Measurements from ENCODE around the gene PPP2R2B. TPM values are rescaled to one million over a fixed set of nuclear protein-coding genes. Genes with fewer than 3 reads are reported as not detected.

Gene PPP2R2B
- polyA plus RNA-seq, 3 donors = 0.08 TPM; not detected in 2

DNA sequence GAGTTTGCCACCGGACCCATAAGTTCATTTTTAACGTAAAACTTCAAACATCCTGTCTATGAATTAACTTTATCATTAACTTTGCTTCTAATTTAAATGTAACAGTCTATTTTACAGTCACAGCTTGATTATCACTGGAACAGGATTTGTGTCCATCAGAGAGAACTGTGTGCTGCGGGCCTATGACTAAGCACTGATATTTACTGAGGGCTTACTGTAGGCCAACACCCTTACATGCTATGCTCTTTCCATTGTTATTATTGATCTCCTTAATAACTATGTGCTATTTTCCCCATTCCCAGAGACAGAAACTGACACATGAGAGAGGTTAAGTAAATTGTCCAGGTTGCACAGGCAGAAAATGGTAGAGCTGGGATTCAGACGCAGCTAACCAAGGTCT lies 338.6 kb downstream of the PPP2R2B start:
- Histone ChIP-seq H3K79me2 (ENCODE audit: insufficient read depth, low read length) (no peaks in the 10 kb centered on the region), H3K4me3 (replicated peaks in 1 of 3; ENCODE audit: low read depth in 2 of 3, low read length in 3 of 3) (no peak overlapping the region), H4K20me1 (ENCODE audit: insufficient read depth, low read length) (no peaks in the 10 kb centered on the region), H3K36me3 (replicated peaks in 1 of 2; ENCODE audit: control insufficient read depth in 1 of 2, insufficient read depth in 2 of 2, low read length in 2 of 2) (no peaks in the 10 kb centered on the region), H3K9ac (ENCODE audit: insufficient read depth, low read length, poor library complexity, severe bottlenecking) (no peak overlapping the region), H3K9me3 (replicated peaks in 1 of 2; ENCODE audit: control insufficient read depth in 1 of 2, insufficient read depth in 1 of 2, low read length in 2 of 2) (no peaks in the 10 kb centered on the region), H3K4me2 (replicated peaks; ENCODE audit: extremely low read depth, low read length, poor library complexity, severe bottlenecking) (no peak overlapping the region), H3K27ac (ENCODE audit: low read depth in 1 of 2, low read length in 2 of 2) (no peak overlapping the region), H3K27me3 (ENCODE audit: control insufficient read depth in 2 of 2, insufficient read depth in 2 of 2, low read length in 2 of 2) (no peaks in the 10 kb centered on the region), H2AFZ (ENCODE audit: insufficient read depth, low read depth, low read length, poor library complexity, severe bottlenecking) (no peak overlapping the region), H3K4me1 (ENCODE audit: control insufficient read depth in 1 of 2, insufficient read depth in 2 of 2, low read length in 2 of 2) (no peaks in the 10 kb centered on the region)
- TF ChIP-seq, protein P1, sequence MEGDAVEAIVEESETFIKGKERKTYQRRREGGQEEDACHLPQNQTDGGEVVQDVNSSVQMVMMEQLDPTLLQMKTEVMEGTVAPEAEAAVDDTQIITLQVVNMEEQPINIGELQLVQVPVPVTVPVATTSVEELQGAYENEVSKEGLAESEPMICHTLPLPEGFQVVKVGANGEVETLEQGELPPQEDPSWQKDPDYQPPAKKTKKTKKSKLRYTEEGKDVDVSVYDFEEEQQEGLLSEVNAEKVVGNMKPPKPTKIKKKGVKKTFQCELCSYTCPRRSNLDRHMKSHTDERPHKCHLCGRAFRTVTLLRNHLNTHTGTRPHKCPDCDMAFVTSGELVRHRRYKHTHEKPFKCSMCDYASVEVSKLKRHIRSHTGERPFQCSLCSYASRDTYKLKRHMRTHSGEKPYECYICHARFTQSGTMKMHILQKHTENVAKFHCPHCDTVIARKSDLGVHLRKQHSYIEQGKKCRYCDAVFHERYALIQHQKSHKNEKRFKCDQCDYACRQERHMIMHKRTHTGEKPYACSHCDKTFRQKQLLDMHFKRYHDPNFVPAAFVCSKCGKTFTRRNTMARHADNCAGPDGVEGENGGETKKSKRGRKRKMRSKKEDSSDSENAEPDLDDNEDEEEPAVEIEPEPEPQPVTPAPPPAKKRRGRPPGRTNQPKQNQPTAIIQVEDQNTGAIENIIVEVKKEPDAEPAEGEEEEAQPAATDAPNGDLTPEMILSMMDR (IDR thresholded peaks at IDR 0.05) = no peak
- WGBS (ENCODE audit: insufficient coverage) = 87% methylated on average over 3 of the region's 4 CpGs
- H3K27me3 Mint-ChIP-seq (ENCODE audit: low read depth in 3 of 3) = peaks cover 4 to 8% (median 5%) of the 10 kb centered on the region in 3 donors
- no peaks in the 10 kb centered on the region for H3K36me3 Mint-ChIP-seq
- no peak overlapping the region for H3K4me3 Mint-ChIP-seq
- no peak for DNase-seq
- no peak overlapping the region for H3K27ac Mint-ChIP-seq
- H3K4me1 Mint-ChIP-seq = peaks cover 2% of the 10 kb centered on the region
- intact Hi-C loops (cut with micrococcal nuclease) = no loop called here
- no peaks in the 10 kb centered on the region for H3K9me3 Mint-ChIP-seq

DNA sequence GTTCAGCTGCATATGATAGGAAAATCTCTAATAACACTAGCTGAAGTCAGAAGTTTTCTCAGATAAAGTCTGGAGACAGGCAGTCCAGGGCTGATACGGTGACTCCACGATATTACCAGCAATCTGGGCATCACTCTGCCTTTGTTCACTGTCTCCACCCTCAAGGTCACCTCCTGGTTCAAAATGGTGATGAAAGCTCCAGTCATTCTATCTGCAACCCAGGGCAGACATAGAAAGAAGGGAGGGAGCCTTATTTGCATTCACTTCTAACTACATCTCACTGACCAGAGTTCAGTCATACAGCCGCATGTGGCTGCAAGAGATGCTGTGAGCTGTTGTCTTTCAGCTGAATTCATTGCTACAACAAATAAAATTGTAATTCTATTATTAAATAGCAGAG lies 340.1 kb downstream of the PPP2R2B start:
- H3K27ac Mint-ChIP-seq = no peak overlapping the region

More for the DNA sequence above, 340.1 kb downstream of the PPP2R2B start:
- TF ChIP-seq, protein P1 (IDR thresholded peaks at IDR 0.05) = no peak
- Histone ChIP-seq H4K20me1 (ENCODE audit: insufficient read depth, low read length) (no peaks in the 10 kb centered on the region), H3K36me3 (replicated peaks in 1 of 2; ENCODE audit: control insufficient read depth in 1 of 2, insufficient read depth in 2 of 2, low read length in 2 of 2) (no peaks in the 10 kb centered on the region), H3K4me1 (ENCODE audit: control insufficient read depth in 1 of 2, insufficient read depth in 2 of 2, low read length in 2 of 2) (no peaks in the 10 kb centered on the region), H3K27me3 (ENCODE audit: control insufficient read depth in 2 of 2, insufficient read depth in 2 of 2, low read length in 2 of 2) (no peaks in the 10 kb centered on the region), H3K79me2 (ENCODE audit: insufficient read depth, low read length) (no peaks in the 10 kb centered on the region), H3K9me3 (replicated peaks in 1 of 2; ENCODE audit: control insufficient read depth in 1 of 2, insufficient read depth in 1 of 2, low read length in 2 of 2) (no peaks in the 10 kb centered on the region), H3K4me3 (replicated peaks in 1 of 3; ENCODE audit: low read depth in 2 of 3, low read length in 3 of 3) (no peak overlapping the region), H2AFZ (ENCODE audit: insufficient read depth, low read depth, low read length, poor library complexity, severe bottlenecking) (no peak overlapping the region), H3K4me2 (replicated peaks; ENCODE audit: extremely low read depth, low read length, poor library complexity, severe bottlenecking) (no peak overlapping the region), H3K9ac (ENCODE audit: insufficient read depth, low read length, poor library complexity, severe bottlenecking) (no peak overlapping the region), H3K27ac (ENCODE audit: low read depth in 1 of 2, low read length in 2 of 2) (no peak overlapping the region)
- Mint-ChIP-seq H3K9me3 (no peaks in the 10 kb centered on the region), H3K4me3 (no peak overlapping the region), H3K27me3 (ENCODE audit: low read depth in 3 of 3) (peaks cover 4 to 7% (median 6%) of the 10 kb centered on the region in 3 donors), H3K36me3 (no peaks in the 10 kb centered on the region), H3K4me1 (peaks cover 2% of the 10 kb centered on the region)
- 87% methylated on average over 2 of the region's 3 CpGs for WGBS (ENCODE audit: insufficient coverage)
- no peak for DNase-seq
- intact Hi-C loops (cut with micrococcal nuclease) = no loop called here
